K562 (cell line): Measurements from ENCODE around the gene SLC5A6. TPM values are rescaled to one million over a fixed set of nuclear protein-coding genes. Genes with fewer than 3 reads are reported as not detected.

Experiments
- E2F3 ChIP-seq: fragments of 250-450 bp; sonication (Bioruptor Pico); IDR thresholded peaks from 2 replicates; pipeline ENCODE4 v1.4.0; 2020; ENCODE audit warnings: mild to moderate bottlenecking
- HDAC1 ChIP-seq, 2 experiments: fragments of 450-650 bp; IDR thresholded peaks; 2 replicates each; pipeline ENCODE4 v1.6.1; 2016 to 2017; ENCODE audit warnings: inconsistent platforms in 1 of 2, mild to moderate bottlenecking in 1 of 2, moderate library complexity in 1 of 2
- MECOM ChIP-seq: fragments of 250-450 bp; sonication (Bioruptor Pico); IDR thresholded peaks from 2 replicates; pipeline ENCODE4 v1.8.0; 2022; ENCODE audit warnings: inconsistent platforms
- PHTF2 ChIP-seq: fragments of 250-450 bp; sonication (Bioruptor Pico); IDR thresholded peaks from 2 replicates; pipeline ENCODE4 v1.5.0; 2021; ENCODE audit warnings: mild to moderate bottlenecking
- ZC3H8 ChIP-seq: fragments of 450-650 bp; IDR thresholded peaks from 2 replicates; pipeline ENCODE4 v1.6.1; 2017
- ZNF316 ChIP-seq: fragments of 450-650 bp; IDR thresholded peaks from 2 replicates; pipeline ENCODE4 v1.6.1; 2016
- polyA plus RNA-seq, 8 experiments: library from polyadenylated mRNA; depleted of rRNA in 4 of 8; stranded (reverse) in 5 of 8; unstranded in 3 of 8; fragments of >200 nt; fragmentation: Nextera tagmentation in 2 of 8; fragmentation: Illumina TruSeq in 1 of 8; extraction: Ambion mirVana in 2 of 8; extraction: Trizol in 1 of 8; gene quantifications; 2 replicates each; pipeline versions ENCODE4 v1.2.1 to v1.2.3, GENCODE V29; 2011 to 2014; ENCODE audit warnings: inconsistent platforms in 1 of 8, missing spikeins in 1 of 8
- total RNA-seq, 7 experiments: library from RNA; depleted of rRNA in 6 of 7; stranded (reverse); fragments of >200 nt in 6 of 7; fragmentation: Illumina TruSeq in 2 of 7; extraction: Trizol in 2 of 7; gene quantifications; 2 replicates each; pipeline versions ENCODE4 v1.2.1 to v1.2.3, GENCODE V29; 2011 to 2021; ENCODE audit warnings: low replicate concordance in 1 of 7
- TF ChIP-seq, protein P1 (sequence below): fragments of 150-350 bp; conservative IDR thresholded peaks from 2 replicates; pipeline ENCODE4 v1.6.1; 2014; ENCODE audit warnings: low read length
- TF ChIP-seq, protein P2 (sequence below): fragments of 450-650 bp; conservative IDR thresholded peaks from 2 replicates; pipeline ENCODE4 v1.6.1; 2016; ENCODE audit warnings: missing genetic modification characterization, low read depth, mild to moderate bottlenecking, missing compliant biosample characterization, moderate library complexity
- TF ChIP-seq, protein P3 (sequence below): sonication (generic); formaldehyde crosslinking; IDR thresholded peaks from 2 replicates; pipeline ENCODE4 v1.8.0; 2022; ENCODE audit warnings: mild to moderate bottlenecking, missing genetic modification reagents

The SLC5A6 gene
- total and polyA plus RNA-seq, 9 of the 15 experiments (the other 6 are each of a cell fraction or from before 2014, with no cell fraction given): 32.6 to 137 (median 107) TPM

DNA sequence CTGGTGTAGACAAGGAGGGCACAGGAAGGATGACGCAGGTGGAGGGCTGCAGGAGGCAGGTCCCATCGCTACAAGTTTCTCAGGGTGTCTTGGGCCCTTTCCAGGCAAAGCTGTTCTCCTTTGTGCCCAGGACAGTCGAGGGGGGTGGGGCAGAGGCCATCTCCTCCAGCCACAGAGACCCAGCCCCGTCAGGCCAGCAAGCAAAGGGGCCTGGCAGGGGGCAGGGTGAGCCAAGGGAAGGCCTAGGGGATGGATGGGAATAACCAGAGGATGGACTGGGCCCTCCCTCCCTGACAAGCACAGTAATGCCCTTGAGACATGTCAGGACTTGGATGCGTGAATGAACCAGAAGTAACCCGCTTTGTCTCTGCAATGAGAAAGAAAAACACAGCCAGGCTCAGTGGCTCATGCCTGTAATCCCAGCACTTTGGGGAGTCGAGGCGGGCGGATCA, 57.0 kb downstream of the SLC5A6 start (continued):
- TF ChIP-seq, protein P1, sequence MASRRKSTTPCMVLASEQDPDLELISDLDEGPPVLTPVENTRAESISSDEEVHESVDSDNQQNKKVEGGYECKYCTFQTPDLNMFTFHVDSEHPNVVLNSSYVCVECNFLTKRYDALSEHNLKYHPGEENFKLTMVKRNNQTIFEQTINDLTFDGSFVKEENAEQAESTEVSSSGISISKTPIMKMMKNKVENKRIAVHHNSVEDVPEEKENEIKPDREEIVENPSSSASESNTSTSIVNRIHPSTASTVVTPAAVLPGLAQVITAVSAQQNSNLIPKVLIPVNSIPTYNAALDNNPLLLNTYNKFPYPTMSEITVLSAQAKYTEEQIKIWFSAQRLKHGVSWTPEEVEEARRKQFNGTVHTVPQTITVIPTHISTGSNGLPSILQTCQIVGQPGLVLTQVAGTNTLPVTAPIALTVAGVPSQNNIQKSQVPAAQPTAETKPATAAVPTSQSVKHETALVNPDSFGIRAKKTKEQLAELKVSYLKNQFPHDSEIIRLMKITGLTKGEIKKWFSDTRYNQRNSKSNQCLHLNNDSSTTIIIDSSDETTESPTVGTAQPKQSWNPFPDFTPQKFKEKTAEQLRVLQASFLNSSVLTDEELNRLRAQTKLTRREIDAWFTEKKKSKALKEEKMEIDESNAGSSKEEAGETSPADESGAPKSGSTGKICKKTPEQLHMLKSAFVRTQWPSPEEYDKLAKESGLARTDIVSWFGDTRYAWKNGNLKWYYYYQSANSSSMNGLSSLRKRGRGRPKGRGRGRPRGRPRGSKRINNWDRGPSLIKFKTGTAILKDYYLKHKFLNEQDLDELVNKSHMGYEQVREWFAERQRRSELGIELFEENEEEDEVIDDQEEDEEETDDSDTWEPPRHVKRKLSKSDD: no peak
- TF ChIP-seq E2F3 (CRISPR knock-in tag) (no peak), PHTF2 (CRISPR knock-in tag) (no peak), HDAC1 (IDR thresholded peaks at IDR 0.05) (no peak), ZNF316 (no peak), ZC3H8 (no peak), MECOM (CRISPR knock-in tag) (no peak)
- TF ChIP-seq, protein P2, sequence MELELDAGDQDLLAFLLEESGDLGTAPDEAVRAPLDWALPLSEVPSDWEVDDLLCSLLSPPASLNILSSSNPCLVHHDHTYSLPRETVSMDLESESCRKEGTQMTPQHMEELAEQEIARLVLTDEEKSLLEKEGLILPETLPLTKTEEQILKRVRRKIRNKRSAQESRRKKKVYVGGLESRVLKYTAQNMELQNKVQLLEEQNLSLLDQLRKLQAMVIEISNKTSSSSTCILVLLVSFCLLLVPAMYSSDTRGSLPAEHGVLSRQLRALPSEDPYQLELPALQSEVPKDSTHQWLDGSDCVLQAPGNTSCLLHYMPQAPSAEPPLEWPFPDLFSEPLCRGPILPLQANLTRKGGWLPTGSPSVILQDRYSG (tag): no peak
- TF ChIP-seq, protein P3, sequence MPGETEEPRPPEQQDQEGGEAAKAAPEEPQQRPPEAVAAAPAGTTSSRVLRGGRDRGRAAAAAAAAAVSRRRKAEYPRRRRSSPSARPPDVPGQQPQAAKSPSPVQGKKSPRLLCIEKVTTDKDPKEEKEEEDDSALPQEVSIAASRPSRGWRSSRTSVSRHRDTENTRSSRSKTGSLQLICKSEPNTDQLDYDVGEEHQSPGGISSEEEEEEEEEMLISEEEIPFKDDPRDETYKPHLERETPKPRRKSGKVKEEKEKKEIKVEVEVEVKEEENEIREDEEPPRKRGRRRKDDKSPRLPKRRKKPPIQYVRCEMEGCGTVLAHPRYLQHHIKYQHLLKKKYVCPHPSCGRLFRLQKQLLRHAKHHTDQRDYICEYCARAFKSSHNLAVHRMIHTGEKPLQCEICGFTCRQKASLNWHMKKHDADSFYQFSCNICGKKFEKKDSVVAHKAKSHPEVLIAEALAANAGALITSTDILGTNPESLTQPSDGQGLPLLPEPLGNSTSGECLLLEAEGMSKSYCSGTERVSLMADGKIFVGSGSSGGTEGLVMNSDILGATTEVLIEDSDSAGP (CRISPR knock-in tag): no peak
